Body of pancreas (tissue), 4 donors: ENCODE results near the gene RASA3.

ENCODE experiments used
- CTCF ChIP-seq, 7 experiments: fragments of 450-650 bp in 4 of 7; fragments of 200-600 bp in 3 of 7; sonication (generic) in 3 of 7; IDR thresholded peaks; one replicate each; pipeline ENCODE4 v1.5.1; 2016 to 2019; ENCODE audit warnings: antibody characterized with exemption in 7 of 7
- POLR2A ChIP-seq, 3 donors: fragments of 450-650 bp; IDR thresholded peaks; one replicate each; pipeline ENCODE4 v1.6.1; 2016; ENCODE audit warnings: antibody characterized with exemption in 3 of 3, mild to moderate bottlenecking in 2 of 3

- no peak for TF ChIP-seq CTCF (IDR thresholded peaks at IDR 0.05)
- TF ChIP-seq POLR2A (IDR thresholded peaks at IDR 0.05) = no peak
These were observed 52.6 kb downstream of the RASA3 start for GRCh38 chr13:114079601-114080536.
